Progenitor cell of endocrine pancreas (in vitro differentiated cells): ENCODE data around the gene TOM1L2. TPM values are rescaled to one million over a fixed set of nuclear protein-coding genes. Genes with fewer than 3 reads are reported as not detected.
A peak's percentile ranks its signal among the peaks of the same experiment; 100 is the strongest.

Experiments
- DNase-seq: peaks from one replicate; pipeline ENCODE4 v3.0.0; 2021; ENCODE audit warnings: low spot score; ENCODE audit not compliant: unreplicated experiment
- H3K27ac Mint-ChIP-seq: 2 replicates; pipeline ENCODE4 v1.8.0; 2021; ENCODE audit warnings: mild to moderate bottlenecking, moderate library complexity, mixed read lengths
- H3K27me3 Mint-ChIP-seq: 2 replicates; pipeline ENCODE4 v1.8.0; 2021; ENCODE audit warnings: mixed read lengths
- H3K36me3 Mint-ChIP-seq: 2 replicates; pipeline ENCODE4 v1.8.0; 2022; ENCODE audit warnings: mixed read lengths; ENCODE audit not compliant: insufficient read depth
- H3K4me1 Mint-ChIP-seq: 2 replicates; pipeline ENCODE4 v1.8.0; 2021; ENCODE audit warnings: low read depth, mixed read lengths
- H3K4me3 Mint-ChIP-seq: 2 replicates; pipeline ENCODE4 v1.8.0; 2021; ENCODE audit warnings: low read depth, mild to moderate bottlenecking, moderate library complexity, mixed read lengths
- H3K9me3 Mint-ChIP-seq: 2 replicates; pipeline ENCODE4 v1.8.0; 2021; ENCODE audit warnings: low read depth, mixed read lengths
- CTCF ChIP-seq: fragments of 200-600 bp; sonication (generic); IDR thresholded peaks from one replicate; pipeline ENCODE4 v1.5.0; 2021; ENCODE audit warnings: antibody characterized with exemption, mild to moderate bottlenecking; ENCODE audit not compliant: unreplicated experiment
- total RNA-seq: library from RNA; stranded (reverse); gene quantifications from 2 replicates; pipeline ENCODE4 v1.2.1, GENCODE V29; 2021

The TOM1L2 gene
- total RNA-seq, 1 donor from 2014 or later = 29.4 TPM

DNA sequence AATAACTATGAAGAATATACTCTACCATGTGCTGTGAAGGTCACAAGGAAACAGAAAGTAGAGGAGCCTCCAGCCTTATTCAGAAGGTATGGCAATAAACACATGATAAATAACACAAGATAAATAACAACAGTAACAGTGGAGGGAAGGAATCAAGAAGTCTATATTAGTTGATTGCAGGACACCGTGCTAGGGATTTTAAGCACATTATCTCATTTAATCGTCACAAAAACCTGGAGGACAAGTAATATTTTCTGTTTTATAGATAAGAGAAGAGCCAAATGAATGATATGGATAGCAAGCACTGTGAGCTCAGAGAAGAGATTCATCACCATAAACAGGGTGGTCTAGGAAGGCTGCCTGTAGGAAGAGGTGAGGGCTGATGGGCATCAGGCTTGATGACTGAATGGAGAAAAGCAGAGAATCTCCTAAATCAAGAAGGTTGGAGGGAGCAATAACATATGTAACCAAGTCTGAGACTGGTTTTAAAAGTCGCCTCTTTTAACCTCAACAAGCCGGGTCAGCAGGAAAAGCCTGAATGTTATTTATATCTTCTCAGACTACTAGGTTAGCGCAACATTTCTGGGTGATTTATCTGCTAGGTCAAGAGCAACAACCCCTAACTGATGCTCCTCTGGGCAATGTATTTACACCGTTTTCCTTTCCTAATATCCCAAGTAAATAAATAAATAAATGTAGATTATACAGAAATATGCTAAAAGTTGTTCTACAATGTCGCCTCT lies 8.3 kb downstream of the TOM1L2 start:
- Mint-ChIP-seq H3K27me3 (no peaks in the 10 kb centered on the region), H3K4me1 (peaks cover 11% of the 10 kb centered on the region)

DNA sequence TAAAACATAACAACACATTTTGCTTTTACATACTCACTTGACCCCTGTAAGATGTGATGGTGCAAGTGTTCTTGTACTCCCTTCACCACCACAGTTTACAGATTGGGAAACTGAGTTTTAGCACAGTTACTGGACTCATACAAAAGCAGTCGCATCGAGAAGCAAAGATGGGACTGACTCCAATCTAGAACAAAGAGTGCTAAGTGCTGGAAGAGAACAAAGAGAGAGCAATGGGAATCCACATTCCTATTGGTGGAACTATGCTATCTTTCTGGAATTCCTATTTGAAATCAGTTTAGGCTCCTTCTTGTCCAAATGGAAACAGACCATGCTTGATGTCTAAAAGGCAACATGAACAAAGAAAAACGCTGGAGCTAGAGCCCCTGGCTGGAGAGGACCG lies 9.1 kb downstream of the TOM1L2 start:
- Mint-ChIP-seq H3K36me3 (no peaks in the 10 kb centered on the region), H3K27me3 (no peaks in the 10 kb centered on the region), H3K4me3 (no peak overlapping the region), H3K9me3 (no peaks in the 10 kb centered on the region), H3K4me1 (peaks cover 16% of the 10 kb centered on the region), H3K27ac (no peak overlapping the region)
- no peak for TF ChIP-seq CTCF
- no peak for DNase-seq

More for the DNA sequence above, 8.3 kb downstream of the TOM1L2 start:
- Mint-ChIP-seq H3K27ac (no peak overlapping the region), H3K36me3 (no peaks in the 10 kb centered on the region), H3K4me3 (no peak overlapping the region), H3K9me3 (no peaks in the 10 kb centered on the region)
- DNase-seq = no peak
- no peak for TF ChIP-seq CTCF

DNA sequence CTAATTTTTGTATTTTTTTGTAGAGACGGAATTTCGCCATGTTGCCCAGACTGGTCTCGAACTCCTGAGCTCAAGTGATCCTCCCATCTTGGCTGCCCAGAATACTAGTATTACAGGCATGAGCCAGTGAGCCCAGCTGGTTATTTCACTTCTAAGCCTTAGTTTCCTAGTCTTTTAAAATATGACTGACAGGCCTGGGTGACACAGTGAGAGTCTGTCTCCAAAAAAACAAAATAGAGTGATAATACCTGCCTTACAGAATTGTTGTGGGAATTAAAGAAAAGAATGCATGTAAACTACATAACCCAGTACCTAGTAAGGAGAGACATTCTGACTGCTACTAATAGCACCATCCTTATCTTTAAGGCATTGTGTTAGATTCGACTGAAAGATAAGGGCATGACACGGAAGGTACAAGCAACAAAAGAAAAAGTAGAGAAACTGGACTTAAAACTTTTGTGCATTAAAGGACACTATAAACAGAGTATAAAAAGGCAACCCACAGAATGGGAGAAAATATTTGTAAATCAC lies 11.6 kb downstream of the TOM1L2 start:
- Mint-ChIP-seq H3K9me3 (no peaks in the 10 kb centered on the region), H3K4me3 (no peak overlapping the region), H3K36me3 (peaks cover 2% of the 10 kb centered on the region), H3K27ac (no peak overlapping the region), H3K27me3 (no peaks in the 10 kb centered on the region), H3K4me1 (peaks cover 17% of the 10 kb centered on the region)
- no peak for TF ChIP-seq CTCF
- no peak for DNase-seq

DNA sequence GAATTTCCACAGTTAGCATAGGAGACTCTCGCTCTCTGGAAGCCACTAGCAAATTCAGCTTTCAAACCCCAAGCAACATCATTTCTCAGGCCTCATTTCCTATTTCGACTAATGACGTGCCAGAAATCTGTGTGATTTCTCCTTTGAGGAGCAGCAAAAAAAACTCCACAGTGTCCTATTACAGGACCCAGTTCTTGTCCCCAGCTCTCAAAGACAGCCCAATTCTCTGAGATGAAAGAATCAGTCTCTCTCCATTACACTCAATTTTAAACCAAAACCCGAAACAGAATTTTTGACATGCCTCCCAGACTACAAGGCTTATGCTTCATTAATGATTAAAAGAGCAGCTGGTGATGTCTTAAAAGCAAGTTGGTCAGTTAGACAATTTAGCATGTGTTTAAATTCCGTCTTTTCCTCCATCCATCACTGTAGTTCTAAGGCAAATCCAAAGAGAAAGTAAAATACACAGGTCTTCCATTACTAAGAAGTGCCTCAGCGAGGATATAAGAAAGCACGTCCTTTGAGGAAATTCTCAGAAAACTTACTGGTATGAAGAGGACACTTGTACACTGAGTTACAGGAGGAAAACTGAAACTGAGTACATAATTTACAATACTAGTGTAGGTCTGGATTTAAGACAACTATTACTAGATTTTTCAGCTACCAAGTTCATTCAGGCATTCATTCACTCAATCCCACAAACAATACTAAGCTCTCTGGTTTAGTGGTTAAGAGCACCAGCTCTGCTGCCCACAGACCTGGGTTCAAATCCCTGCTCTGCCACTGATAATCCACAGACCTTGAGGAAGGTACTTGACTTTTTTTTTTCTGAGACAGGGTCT lies 12.5 kb downstream of the TOM1L2 start:
- H3K36me3 Mint-ChIP-seq = peaks cover 4% of the 10 kb centered on the region
- peak overlapping the region; percentile 29 for H3K4me3 Mint-ChIP-seq
- H3K27ac Mint-ChIP-seq = peak overlapping the region; percentile 53
- peaks cover 17% of the 10 kb centered on the region for H3K4me1 Mint-ChIP-seq
- H3K9me3 Mint-ChIP-seq = no peaks in the 10 kb centered on the region
- no peaks in the 10 kb centered on the region for H3K27me3 Mint-ChIP-seq
- DNase-seq = no peak
- no peak for TF ChIP-seq CTCF

DNA sequence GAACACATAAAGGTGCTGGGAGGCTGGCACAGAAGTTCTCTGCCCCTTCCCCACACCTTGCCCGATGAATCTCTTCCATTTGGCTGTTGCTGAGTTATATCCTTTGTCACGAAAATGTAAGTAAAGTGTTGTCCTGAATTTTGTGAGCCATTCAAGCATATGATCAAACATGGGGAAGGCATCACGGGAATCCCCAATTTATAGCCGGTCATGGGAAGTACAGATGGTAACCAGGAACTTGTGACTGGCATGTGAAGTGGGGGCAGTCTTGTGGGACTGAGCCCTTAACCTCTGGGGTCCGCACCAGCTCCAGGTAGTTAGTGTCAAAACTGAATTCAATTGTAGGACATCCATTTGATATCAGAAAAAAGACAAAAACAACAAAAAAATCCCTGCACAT lies 13.2 kb downstream of the TOM1L2 start:
- H3K4me1 Mint-ChIP-seq = peaks cover 17% of the 10 kb centered on the region
- H3K4me3 Mint-ChIP-seq = no peak overlapping the region
- no peak overlapping the region for H3K27ac Mint-ChIP-seq
- no peaks in the 10 kb centered on the region for H3K9me3 Mint-ChIP-seq
- no peak for TF ChIP-seq CTCF
- H3K36me3 Mint-ChIP-seq = peaks cover 4% of the 10 kb centered on the region
- H3K27me3 Mint-ChIP-seq = no peaks in the 10 kb centered on the region
- DNase-seq = no peak
